Left lobe of liver (tissue), 2 donors: ENCODE data around the gene AFG1L. TPM values are rescaled to one million over a fixed set of nuclear protein-coding genes. Genes with fewer than 3 reads are reported as not detected.
"Not testable (repeated sequence)": the region's sequence is repeated elsewhere in the genome, so short reads cannot be mapped to it uniquely, and the experiment has no call there.

ENCODE experiments used
- ATAC-seq: fragments of 200-7000 bp; cut with Tn5 transposase; one replicate; pipeline ENCODE4 v1.9.1; 2020; ENCODE audit warnings: mild to moderate bottlenecking, moderate library complexity
- DNase-seq: peaks from one replicate; pipeline ENCODE4 v3.0.0-alpha.2; 2020; ENCODE audit warnings: low spot score
- total RNA-seq: library from RNA; stranded (reverse); gene quantifications from one replicate; pipeline ENCODE4 v1.2.1, GENCODE V29; 2021
- donor health status: DM: no; HTN: no; CAD: no; lungs with moderate emphysema.
- donor health status: DM: no; HTN: yes; CAD: no.

Gene AFG1L
- total RNA-seq, 1 donor from 2014 or later = 7.0 TPM

DNA sequence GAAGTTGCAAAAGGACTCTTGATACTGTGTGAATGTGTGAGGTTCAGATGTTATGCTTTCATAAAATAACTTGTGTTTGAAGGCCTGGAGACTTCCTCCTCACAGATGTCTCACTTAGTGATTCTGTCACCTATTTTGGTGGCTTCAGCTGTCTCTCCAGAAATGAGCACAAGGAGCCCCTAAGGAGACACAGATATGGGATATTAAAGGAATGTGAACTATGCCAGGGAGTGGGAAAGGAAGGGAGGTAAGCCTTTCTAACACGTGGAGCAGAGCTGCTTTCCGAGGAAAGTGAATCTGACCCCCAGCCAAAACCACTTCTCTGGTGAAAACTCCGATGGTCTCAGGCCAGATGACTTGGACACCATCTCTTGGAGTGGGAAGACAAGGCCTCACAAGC is 255.4 kb downstream of the AFG1L start:
- ATAC-seq = no peak
- no peak for DNase-seq

DNA sequence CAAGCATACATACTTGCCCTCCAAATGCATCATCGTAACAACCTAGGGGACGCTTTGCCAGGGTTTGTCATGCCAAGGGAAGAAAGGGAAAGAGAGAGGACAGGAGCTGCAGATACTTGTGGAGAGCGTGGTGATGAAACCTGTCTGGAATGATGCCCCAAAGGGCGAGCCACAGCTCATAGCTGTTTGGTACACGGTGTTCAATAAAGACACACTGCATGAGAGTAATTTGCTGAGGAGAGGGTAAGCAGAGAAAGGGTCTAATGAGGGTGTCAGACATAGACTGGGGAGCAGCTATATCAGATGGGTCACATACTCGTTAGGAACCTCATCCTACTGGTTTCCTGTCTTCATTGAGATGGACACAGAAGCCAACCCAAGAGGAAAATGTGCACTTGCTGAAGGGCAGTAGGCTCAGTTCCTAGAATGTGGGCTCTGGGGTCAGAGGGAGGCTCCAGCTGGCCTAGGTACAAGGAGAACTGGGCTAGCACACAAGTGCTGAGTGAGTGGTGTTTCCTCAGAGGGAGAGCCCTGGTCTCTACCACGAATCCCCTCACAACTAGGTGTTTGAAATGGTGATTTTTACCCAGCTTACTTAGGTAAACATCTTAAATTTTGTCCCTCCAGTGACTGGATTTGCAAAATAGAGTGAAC is 260.7 kb downstream of the AFG1L start:
- peak; percentile 83 for DNase-seq
- ATAC-seq = peak; percentile 11

DNA sequence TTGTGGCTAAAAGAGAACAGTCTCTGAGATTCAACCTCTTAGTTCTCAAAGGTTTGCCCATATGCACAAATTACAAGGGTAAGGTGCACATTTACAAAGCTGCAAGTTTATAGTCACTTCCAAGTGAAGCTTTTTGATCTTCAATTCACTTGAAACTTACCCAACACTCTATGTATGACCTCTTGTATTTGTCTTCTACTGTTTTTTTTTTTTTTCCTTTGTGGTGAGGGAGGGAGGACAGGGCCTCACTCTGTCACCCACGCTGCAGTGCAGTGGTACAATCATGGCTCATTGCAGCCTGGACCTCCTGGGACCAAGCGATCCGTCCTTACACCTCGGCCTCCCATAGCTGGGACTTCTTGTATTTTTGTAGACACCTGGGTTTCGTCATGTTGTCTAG is 261.4 kb downstream of the AFG1L start:
- ATAC-seq (no peak), DNase-seq (no peak)

DNA sequence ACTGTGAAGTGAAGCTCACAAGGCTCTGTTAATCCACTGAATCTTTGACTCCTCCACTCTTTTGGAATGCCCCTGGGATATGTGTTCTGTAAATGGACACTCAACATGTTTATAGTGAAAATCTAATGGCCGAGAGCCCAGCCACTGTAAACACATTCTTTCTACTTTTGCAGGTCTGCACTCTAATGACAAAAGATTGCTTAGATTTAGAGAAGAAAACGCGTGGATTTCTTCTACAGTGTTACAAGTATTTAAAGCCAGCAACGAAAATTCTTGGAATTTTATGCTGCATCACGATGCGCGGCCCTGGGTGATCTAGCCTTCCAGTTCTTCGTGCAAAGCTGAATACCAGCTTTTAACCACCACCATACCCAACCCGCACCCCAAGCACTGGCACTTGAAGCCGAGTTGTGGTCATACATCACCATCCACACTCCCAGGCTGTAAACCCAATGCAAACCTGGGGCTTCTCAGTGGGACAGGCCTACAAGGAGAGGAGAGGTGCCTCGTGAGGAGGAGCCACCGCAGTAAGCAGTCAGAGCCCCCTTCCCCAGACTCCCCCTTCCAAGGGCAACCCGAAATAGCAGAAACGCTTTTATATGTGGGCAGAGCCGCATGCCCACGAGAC is 262.1 kb downstream of the AFG1L start:
- no peak for DNase-seq
- no peak for ATAC-seq

DNA sequence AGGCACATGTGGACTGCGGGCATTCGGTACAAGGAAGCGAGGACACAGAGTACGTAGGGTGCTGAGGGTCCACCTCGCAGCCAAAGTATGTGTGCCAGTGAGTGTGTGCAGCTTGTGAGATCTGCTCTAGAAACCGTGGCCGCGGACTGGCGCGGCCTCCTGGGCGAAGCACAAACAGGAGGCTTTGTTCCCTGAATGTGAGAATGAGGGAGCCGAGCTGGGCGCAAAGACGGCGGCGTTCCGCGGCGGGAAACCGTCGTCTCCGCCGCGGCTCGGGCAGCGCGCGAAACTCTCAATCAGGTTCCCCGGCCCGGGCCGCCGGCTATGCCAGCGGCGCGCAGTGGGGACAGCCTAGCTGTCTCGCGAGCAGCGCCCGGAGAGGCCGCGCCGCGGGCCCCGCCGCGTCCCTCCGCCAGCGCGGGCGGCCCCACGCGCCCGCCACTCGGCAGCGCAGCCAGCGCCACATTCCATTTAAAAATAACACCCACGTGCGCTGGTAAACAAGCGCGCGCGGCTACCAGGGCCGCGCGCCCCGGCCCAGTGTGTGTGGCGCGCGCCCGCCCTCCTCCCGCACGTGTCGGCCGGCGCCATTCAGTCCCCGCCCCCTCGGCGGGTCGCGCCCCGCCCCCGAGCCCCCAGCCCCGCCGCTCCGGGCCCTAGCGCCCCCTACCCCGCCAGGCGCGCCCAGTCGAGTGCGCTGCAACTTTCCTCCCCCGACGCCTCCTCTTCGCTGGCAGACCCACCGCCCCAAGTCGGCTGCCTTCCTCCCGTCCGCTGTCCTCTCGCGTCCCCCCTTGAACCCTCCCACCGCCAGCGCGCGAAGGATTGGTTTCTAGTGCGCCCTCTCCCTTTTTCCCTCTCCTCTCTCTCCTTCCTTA is 262.9 kb downstream of the AFG1L start:
- ATAC-seq = peak; percentile 42

DNA sequence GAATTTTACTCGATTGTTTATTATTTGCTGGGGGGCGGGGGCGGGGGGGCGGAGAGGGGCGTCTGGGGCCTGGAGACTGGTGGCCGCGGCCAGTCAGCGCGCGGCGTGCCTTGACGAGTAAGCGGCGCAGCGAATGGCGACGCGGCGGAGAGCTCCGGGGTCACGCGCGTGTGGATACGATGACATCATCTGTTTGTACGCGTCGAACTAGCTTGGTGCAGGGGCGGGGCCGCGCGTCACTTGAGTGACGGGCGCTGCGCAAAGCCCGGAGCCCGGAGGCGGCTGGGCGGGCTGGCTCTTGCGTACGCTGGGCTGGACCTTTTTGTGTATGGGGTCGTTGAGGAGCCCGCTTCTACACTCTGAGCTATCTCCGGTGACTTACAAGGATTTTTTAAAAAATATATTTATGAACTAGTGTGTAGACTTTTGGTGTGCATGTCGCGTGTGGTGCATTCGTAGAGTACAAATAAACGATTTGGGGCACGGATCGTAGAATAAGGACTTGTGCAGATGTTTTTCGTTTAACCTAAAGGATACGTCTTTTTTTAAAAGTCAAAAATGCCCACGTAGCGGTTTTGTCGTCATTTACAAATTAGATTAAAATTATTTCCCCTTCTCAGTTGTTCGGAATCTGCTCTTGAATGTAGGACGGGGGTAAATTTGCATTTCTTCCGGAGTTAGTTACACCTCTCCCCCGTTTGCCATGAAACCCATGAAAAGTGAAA is 263.7 kb downstream of the AFG1L start:
- ATAC-seq = peak; percentile 55
- DNase-seq = peak; percentile 99

More for the DNA sequence above, 262.9 kb downstream of the AFG1L start:
- DNase-seq = peak; percentile 81

DNA sequence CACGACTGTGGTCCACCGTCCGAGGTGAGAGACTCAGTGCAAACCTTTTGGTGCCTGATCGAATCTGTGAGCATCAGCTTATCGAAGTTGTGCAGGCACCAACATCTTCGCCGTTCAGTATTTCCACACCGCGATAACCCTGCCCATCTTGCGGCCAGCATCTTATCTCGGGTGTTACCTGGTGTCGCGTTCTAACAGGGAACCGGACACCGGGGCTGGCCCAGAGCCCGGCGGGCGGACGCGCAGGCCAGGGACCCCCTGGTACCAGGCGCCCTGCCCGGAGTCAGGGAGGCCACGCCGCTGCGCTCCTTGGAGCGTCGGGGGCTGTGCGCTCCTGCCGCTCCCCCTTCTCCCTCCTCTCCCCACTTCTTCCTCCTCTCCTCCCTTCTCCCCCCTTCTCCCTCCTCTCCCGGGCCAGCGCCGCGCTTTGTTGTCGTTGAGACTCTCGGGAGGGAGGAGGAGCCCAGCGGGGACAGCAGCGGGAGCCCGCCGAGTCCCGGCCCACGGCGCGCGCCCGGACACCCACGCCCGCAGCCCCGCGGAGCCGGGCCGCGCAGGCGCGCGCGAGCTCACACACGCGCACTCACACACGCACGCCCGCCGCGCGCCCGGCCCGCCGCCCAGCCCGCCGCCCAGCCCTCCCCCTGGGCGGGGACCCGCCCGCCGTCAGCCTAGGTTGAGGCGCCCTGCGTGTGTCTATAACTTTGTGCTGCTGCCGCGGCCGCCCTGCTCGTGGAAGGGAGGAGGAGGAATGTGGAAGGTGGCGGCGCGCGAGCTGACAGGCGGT is 264.4 kb downstream of the AFG1L start:
- DNase-seq = peak; percentile 95
- peak; percentile 58 for ATAC-seq

DNA sequence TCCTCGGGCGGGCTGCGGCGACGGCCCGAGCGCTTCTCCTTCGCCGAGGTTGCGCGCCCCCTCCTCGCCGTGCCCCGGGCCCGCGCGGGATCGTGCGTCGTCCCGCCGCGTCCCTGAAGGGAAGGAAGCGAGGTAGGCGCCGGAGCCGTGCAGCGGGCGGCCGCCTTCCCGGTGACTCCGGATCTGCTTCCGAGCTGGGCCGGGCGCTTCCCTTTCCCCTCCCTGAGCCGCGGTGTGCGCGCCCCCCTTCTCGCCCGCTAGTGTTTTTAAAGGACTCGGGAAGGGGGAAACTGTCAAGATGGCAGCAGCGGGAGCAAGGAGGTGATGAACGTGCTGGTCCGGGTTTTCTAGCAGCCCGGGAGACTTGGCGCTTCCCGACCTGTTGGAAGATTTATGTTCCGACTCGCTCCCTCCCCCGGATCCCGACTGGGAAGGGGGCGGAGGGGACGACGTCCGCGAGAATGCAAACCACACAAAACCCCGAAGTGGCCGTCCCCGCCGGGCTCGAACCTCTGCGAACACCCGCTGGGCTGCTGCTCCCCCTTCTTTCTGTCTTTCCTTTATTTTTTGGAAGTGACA is 265.1 kb downstream of the AFG1L start:
- peak; percentile 70 for DNase-seq
- ATAC-seq = peak; percentile 1

DNA sequence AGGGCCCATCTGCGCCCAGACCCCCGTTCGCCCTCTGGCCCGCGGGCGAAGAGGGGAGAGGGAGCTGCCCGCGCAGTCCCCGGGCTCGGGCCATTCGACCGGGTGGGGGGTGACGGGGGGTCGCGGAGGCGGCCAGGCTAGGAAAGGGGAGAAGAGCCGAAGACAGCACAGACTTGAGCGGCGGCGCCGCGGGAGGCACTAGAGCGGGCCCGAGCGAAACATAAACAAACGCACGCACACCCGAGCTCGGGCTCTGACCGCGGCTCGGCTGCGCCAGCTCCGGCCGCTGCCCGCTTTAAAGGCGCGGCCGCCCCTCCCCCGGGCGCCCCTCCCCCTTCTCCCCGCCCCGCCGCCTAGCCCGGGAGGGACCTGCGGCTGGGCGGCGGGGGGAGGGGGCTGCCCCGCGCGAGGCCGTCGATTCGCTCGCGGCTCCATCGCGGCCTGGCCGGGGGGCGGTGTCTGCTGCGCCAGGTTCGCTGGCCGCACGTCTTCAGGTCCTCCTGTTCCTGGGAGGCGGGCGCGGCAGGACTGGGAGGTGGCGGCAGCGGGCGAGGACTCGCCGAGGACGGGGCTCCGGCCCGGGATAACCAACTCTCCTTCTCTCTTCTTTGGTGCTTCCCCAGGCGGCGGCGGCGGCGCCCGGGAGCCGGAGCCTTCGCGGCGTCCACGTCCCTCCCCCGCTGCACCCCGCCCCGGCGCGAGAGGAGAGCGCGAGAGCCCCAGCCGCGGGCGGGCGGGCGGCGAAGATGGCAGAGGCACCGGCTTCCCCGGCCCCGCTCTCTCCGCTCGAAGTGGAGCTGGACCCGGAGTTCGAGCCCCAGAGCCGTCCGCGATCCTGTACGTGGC is 265.8 kb downstream of the AFG1L start, which contains the start of gene FOXO3:
TSS of gene FOXO3 (plus strand) at position 455 of the 846 bp plus-strand sequence. CDS start at position 747, 292 bp downstream.
- DNase-seq (peak; percentile 96), ATAC-seq (peak; percentile 64)

DNA sequence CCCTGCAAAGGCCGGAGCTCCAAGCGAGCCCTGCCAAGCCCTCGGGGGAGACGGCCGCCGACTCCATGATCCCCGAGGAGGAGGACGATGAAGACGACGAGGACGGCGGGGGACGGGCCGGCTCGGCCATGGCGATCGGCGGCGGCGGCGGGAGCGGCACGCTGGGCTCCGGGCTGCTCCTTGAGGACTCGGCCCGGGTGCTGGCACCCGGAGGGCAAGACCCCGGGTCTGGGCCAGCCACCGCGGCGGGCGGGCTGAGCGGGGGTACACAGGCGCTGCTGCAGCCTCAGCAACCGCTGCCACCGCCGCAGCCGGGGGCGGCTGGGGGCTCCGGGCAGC is 266.4 kb downstream of the AFG1L start:
- ATAC-seq, DNase-seq: not testable (repeated sequence)

DNA sequence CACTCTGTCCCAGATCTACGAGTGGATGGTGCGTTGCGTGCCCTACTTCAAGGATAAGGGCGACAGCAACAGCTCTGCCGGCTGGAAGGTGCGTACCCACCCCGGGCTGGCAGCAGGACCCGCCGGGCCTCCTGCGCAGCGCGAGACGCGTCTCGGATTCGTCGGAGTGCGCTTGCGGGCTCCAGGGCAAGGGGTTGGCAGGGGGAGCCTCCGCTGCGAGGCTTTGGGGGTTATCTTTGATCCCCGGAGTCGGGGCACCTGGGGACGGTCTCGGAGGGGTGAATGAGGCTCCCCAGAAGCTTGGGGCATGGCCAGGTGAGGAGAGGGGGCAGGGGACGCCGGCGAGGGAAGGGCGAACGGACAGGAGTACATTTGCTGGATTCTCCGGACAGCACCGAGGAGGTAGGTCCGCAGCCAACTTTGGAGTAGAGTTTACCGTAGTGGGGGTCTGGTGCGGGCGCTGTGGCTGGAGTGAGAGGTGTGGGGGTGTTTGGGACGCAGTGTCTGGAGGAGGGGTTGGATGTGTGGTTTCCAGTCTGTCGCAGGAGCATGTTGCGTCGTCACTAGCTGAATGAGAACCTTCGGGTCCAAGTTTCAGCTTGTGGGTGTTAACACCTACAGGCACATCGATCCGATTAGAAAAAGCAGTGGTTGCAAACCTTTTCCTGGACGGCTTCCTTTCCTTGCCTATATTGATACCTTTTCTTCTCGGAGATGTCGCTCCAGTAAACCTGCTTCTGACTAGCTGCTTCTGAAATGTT is 267.1 kb downstream of the AFG1L start:
- ATAC-seq (no peak), DNase-seq (peak; percentile 62)

DNA sequence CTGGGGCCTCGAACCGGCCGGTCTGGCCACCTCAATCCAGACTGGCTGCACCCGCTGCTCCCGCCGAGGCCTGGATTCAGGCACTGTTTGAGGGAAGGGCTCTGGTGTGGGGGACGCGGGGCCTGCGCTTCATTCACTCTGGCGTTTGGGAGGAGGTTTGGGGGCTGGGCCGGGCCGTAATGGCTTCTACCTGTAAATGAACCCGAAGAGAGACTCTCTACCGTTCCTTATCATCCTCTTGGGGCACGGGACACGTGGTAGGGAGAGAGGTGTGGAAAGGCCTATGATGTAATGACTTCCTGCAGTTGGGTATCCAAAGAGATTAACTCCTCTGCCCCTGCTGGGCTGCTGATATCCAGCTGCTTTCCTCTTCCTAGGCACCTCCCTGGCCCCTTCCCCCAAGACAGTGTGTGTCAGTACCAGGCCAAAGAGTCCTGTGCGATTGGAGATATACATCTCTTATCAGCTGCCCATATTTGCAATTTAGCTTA is 267.7 kb downstream of the AFG1L start:
- DNase-seq (peak; percentile 80), ATAC-seq (peak; percentile 2)

DNA sequence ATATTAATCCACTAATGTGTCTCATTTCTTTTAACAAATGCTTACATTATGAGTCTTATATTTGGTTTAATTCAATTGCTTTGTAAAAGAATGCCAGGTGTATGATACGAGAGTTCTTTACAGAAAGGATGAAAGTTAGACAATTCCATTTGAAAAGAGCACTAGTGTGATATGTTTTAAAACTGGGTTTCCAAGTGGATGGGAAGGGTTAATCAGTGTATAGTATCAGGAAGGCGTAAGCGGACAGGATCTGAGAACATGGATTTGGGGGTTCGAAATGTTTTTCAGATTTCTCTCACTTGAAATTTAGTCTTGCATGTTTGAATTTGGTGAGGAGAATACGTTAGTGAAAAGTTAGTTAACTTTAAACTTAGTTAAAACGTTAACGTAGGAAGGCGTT is 268.4 kb downstream of the AFG1L start:
- DNase-seq (no peak), ATAC-seq (no peak)

DNA sequence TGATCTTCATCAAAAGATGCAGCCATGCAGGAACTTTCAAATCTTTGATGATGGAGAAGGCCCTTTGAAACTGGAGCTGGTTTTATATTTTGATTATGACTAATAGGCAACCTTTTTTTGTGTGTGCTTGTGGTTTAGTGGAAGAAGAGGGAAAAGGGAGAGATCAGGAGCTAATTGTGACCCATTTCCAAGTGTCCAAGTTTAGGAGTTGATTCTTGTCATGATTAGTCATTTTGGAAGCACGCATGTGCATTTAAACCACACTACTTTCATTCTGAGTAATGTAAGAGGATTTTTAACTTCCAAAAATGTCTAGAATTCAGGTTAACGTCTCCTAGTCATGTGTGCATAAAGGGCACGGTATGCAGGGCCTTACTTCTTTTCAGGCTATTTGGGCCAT is 269.3 kb downstream of the AFG1L start:
- DNase-seq (no peak), ATAC-seq (no peak)

DNA sequence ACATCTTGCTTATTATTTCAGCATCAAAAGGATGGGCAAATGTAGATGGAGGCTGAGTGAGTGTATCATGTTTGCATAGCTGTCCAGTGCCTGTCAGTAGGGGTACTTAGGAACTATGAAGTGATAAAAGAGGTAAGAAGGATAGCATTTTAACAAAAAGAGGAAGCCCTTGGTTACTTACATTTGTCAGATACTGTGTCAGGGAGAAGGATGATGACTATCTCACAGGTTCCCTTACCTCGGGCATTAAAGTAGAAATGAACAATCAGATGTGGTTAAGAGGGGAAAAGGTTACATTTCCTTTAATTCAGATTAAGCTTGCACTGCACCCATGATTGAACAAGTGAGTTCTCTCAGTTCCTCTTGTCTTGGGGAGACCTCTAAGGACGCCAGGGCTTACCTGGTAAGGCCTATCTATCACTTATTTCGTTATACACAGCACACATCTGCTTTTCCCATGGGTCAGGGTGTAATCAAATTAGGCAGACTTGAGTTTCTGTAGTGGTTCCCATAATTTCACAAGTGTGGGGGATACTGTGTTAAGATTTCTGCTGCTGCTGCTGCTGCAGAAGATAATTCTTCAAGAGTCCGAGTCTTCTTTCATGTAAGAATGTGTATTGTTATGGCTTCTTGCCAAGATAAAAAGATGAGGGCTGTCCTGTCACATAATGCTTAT is 270.4 kb downstream of the AFG1L start:
- ATAC-seq = no peak
- DNase-seq = no peak

DNA sequence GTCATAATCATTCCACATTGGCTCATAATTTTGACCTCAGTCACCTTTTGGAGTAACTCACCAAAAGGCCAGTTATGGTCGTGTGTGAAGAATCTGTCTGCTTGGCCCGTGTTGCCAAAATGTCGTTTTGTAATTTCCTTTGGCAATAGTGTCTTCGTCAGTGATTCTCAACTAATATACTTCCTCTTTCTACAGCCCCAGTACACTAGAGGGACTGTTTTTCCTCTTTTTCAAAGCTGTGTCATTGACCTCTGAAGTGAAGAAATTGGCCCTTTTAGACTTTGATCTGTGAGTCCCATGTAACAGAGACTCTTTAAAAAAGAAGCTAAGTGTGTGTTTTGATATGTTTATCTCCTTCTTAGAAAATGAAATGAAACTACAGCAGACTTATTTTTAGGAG is 271.0 kb downstream of the AFG1L start:
- ATAC-seq (peak; percentile 57), DNase-seq (peak; percentile 62)

DNA sequence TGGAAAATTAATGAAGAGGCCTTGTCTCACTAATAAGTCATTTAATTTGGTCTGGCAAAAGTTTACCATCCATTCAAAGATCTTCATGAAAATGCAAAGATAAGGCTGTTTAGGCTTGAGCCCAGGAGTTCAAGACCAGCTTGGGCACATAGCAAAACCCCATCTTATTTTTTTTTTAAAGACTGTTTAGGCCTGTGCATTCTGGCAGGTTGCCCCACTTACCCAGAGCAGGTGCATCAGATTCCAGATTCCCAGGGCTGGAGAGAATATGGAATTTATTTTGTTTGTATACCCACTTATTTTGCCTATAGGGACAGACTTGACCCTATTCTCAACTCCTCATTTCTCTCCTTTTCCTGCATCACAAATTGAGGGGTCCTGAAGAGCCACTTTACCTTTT is 271.6 kb downstream of the AFG1L start:
- DNase-seq = no peak
- no peak for ATAC-seq
